Inferior parietal cortex (tissue), 1 donor: ENCODE measurements around the gene CFAP46.
"Not testable (repeated sequence)": the region's sequence is repeated elsewhere in the genome, so short reads cannot be mapped to it uniquely, and the experiment has no call there.

Experiments
- DNase-seq: peaks from one replicate; pipeline ENCODE4 v3.0.0-alpha.2; 2016; ENCODE audit errors: extremely low spot score

Gene CFAP46

DNA sequence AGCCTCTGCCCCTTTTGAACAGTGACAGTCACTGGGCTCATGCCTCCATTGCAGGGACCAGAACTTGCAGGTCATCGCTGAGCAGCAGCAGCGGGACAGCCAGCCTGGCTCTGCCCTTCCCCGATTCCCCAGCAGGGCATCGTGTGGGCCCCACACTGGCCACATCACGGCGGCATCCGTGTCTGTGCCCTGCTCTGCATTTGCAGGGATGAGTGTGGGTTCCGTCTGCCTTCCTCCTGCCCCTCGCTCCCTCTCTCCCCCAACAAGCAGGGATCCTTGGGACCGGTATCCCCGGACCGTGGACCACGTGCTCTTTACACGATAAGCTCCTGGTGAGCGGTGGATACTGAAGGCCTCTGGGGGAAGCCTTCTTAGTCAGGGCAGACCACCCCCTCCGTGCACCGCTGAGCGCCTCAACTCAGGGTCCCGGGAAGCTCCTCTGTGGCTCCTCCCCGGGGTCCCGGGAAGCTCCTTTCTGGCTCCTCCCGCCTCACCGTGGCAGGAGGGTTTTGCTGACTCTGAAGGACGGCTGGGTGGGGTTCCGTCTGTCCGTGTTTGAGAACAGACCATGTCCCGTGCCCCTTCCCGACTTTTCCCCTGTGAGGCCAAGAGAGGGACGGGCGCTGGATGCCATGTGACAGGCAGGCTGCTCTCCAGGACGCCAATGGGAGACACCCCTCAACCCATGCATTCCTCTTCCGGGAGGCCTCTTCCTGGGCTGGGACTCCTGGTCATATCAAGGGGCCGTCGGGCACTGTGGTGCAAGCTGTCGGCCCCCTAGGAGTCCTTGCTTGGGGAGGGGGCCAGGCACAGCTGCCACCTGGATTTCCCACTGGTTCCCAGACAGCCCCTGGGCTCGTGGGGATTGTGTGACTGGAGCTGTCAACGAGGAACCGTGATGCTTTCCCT, 132.9 kb downstream of the CFAP46 start:
- no peak for DNase-seq

- no peak for DNase-seq
These were observed 133.8 kb downstream of the CFAP46 start for GRCh38 chr10:132808383-132809231.

DNA sequence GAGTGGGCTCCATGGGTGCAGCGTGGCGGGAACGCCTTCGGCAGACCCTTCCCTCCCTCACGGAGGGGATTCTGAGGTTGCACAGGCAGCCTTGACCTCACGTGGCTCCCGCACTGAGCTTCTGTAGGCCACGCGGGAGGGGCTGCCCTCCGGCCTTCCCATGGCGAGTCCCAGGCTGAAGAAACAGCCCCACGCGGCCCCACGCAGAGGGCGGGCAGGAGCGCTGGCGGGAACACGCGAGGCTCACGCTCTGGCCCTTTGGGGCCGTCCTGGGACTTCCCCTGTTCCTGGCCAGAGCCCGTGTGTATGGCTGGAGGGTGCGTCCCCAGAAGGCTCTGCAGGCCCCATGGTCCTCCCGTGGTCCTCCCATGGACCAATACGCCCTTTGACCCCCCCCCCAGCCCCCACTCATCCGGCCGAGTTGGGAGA, 134.7 kb downstream of the CFAP46 start:
- DNase-seq: no peak

DNA sequence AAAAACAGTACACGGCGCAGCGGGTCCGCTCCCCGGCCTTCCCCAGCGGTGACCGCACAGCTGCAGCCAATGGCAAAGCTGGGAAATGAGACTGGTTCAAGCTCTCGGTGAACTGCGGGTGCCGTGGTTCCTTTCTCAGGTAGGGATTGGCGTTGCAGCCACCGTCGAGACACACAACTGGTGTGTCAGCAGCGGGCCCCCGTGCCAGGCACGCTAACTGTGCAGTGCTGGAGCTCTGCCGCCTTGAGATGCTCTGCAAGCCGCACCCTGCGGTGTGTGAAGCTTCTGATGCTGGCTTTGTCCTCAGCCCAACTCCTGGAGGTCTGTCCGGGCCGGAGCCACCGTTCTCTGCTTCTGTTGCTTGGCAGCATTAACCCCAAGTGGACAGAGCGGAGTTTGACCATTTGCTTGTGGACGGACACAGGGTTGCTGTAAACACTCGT, 135.8 kb downstream of the CFAP46 start:
- no peak for DNase-seq

GRCh38 chr10:132806110-132806509, 136.3 kb downstream of the CFAP46 start:
- no peak for DNase-seq

DNA sequence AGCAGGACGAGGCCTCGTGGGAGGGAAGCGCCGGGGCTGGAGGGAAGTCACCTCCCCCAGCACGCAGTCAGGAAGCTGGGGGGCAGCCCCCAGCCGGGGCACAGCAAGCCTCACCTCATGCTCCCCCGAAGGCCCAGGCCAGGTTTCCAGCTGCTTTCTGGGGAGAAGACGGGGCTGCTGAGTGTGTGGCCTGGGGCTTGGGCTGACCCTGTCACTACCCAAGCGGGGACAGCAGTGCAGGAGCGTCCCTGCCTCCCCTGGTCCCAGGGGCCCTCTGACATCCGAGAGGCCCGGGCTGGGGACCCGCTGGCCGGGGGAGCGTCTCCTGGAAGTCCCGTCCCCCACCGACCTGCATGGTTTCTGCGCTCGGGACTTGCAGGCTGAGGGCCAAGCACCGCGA, 136.8 kb downstream of the CFAP46 start:
- DNase-seq: no peak

- DNase-seq: no peak
These were observed 137.5 kb downstream of the CFAP46 start for GRCh38 chr10:132804785-132805426.

DNA sequence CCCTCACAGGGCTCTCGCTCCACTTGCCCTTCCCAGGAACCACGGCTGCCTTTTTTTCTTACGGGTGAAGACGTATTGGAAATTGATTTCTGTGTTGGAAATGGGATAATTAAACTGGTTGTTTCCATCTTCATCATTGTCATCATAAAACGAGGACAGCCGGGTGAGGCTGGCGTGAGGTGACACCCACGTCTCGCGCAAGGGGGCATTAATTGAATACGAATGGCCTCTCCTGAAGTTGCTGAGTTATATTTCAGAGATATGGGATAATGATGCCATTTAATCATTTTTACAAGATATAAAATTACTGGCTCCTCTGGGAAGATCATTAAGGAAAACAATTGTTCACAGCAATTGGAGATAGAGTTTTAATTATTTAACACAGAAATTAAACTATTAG, 138.1 kb downstream of the CFAP46 start:
- DNase-seq: no peak

GRCh38 chr10:132803416-132804210, 138.8 kb downstream of the CFAP46 start:
- DNase-seq: no peak

DNA sequence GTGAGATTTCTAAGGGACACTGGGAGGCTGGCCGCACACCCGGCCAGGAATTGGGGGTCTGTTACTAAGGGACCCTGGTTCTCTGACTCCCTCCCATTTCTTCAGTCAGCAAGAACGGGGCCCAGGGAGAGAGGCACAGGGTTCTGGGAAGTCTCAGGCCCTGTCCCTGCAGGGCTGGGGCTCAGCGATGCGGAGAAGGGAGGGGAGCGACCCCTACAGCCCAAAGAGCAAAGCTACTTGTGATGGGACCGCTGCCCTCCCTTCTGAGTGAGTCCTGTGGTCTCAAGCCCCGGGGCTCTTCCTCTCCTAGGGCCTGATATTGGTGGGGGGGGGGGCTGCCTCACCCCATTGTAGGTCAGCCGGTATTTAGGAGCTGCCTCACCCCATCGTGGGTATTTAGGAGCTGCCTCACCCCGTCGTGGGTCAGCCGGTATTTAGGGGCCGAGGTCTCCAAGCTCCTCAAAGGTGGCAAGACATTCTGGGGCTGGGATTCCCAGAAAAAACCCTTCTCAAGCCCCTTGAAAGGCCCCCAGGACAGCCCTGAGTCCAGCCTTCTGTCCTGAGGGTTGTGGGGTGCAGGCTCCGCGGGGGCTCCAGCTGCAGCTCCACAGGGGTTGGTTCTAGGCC, 139.6 kb downstream of the CFAP46 start:
- DNase-seq: no peak

DNA sequence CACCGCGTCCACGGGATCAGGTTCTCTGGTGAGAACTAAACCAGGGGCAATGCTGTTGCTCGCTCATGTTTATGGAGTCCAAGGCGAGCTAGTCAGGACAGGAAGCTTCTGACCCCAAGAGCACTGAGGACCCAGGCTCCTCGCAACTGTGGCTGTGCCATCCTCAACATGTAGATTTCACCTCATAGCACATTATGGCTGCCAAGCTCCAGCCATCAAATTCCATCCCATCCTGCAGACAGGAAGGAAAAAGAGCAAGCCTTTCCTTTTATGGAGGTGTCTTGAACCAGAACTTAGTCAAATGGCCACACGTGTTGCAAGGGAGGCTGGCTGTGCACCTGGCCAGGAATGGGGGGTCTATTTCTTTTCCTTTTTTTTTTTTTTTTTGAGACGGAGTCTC, 140.3 kb downstream of the CFAP46 start:
- DNase-seq: no peak

DNA sequence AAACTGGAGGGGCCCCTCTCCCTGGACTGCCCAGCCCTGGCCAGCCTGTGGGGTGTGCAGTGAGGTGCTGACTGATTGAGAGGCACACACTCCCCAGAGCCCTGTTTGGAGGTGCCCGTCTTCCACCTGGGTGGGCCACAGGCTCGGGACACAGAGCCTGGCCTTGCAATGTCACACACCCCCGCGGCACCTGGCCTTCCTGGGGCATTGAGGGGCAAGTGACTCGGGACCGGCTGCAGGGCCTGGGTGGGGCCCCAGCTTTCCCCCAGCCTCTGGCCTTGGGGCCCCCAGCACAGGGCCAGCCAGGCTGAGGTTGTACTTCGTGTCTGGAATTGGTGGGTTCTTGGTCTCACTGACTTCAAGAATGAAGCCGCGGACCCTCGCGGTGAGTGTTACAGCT, 142.5 kb downstream of the CFAP46 start:
- no peak for DNase-seq

DNA sequence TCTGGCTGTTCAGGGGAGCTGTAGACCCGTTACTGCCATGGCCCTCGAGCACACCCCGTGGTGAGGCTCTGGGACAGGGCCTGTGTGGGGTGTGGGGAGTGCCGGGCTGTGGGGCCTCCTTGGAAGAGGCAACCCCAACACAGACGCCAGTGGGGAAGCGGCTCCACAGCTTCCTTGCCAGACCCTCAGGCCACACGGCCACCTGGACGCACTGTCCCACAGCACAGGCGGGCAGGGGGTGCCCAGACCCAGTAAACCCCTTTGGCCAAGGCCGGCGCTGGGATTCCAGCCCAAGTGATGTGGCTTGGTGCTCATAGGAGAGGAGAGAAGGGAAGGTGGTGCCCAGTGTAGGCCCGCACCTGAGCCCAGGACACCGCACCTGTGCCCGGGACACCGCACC, 143.5 kb downstream of the CFAP46 start:
- no peak for DNase-seq

DNA sequence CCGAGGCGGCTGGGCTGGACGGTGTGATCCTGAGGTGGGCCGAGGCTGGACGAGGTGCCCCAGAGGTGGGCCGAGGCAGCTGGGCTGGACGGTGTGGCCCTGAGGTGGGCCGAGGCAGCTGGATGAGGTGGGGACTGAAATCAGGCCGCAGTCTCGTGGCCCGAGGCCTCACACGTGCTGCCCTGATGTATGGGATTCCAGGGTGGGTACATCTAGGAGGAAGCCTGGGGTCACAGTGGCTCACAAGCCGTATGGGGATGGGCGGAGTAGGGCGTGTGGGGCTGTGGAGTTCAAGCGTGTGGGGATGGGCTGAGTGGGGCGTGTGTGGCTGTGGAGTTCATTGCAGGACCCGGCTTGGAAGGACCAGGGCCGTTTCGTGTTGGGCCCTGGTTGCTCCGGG, 144.0 kb downstream of the CFAP46 start:
- no peak for DNase-seq

DNA sequence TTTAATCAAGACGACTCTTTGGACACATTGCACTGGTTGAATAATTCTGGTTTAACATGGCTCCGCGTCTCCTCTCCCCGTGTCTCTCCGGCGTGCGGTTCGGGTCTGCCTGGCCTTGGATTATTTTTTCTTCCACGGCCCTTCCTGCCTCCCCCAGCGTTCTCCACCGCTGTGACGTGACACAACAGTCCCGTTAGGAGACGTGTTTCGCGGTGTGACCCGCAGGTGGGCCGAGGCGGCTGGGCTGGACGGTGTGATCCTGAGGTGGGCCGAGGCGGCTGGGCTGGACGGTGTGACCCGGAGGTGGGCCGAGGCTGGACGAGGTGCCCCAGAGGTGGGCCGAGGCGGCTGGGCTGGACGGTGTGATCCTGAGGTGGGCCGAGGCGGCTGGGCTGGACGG, 144.4 kb downstream of the CFAP46 start:
- not testable (repeated sequence) for DNase-seq

DNA sequence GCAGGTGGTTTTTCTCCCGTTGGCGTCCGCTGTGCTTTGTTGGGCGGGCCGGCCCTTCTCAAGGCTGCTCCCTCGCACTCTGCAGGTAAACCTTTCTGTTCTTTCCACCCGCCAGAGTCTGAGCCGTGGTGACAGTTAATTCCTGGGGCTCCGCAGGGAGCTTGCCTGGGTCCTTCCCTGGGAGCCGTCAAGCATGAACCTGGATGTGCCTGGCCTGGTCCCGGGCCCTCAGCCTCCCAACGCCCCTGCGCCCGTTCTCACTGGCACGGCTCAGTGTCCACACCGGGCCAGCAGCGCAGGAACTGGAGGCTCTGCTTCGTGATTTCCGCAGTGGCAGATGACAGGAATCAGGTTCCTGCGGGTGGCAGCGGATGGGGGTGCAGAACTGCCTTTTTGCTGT, 145.5 kb downstream of the CFAP46 start:
- no peak for DNase-seq

- no peak for DNase-seq
These were observed 148.2 kb downstream of the CFAP46 start for GRCh38 chr10:132793871-132794849.

DNA sequence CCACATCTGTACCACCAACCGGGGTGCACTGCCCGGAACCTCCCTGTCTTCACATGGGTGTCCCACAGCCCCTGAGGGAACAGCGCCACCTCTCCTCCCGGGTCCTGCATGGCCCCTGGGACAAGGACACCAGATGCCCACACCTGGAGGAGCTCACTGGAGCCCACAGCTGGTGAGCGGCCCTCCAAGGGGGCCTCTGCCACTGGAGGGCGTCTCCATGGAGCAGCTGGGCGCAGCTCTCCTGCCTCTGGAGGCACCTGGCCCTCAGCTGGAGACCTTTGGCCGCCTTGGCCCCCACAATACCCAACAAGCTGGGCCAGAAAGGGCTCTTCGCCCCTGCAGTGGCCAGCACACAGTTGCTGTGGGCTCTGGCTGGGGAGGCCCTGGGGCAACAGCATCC, 149.2 kb downstream of the CFAP46 start:
- DNase-seq: no peak

DNA sequence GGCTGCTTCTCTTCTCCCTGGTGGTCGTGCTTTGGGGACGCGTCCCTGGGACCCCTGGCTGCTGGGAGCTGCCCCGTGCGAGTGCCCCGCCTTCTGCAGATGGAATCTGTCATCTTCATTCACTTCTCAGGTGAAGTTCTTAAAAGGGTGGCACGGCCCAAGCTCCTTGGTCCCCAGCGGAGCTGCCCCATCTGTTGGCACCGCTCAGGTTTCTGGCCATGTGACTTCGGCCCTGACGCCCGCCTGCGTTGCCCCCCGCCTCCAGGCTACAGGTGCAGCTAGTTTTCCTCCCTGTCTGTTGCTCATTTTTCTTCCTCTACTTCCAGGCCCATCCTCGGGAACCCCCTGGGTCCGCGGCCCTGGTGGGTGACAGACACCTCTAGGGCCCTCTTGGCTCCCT, 149.6 kb downstream of the CFAP46 start:
- no peak for DNase-seq

- not testable (repeated sequence) for DNase-seq
These were observed 150.3 kb downstream of the CFAP46 start for GRCh38 chr10:132792099-132792498.
